ENCODE data around the gene PHETA1. TPM values are rescaled to one million over a fixed set of nuclear protein-coding genes. Genes with fewer than 3 reads are reported as not detected.

The PHETA1 gene
- total RNA-seq, 2 donors from 2014 or later = 8.3 to 10.2 TPM

DNA sequence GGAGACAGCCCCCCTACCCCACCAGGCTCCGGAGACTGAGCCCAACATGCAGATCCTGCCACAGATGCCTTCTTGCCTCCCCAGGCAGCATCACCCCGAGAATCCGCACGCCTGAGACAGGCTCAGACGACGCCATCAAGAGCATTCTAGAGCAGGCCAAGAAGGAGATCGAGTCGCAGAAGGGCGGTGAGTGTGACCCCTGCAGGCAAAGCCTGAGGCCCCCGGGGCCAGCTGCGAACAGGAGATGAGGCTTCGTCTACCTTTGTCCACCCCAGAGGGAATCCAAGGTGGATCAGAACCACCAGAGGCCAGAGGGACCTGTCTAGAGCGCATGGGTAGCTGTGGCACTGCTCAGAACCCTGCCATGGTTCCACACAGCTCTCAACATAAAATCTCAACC, 56.9 kb downstream of the PHETA1 start:
- intact Hi-C loops (cut with DNase I) = loop anchor here (5.0 kb wide), 2 partner anchors 290 to 375 kb away; no protein-coding TSS in a partner anchor
- DNase-seq (ENCODE audit: low spot score) = no peak

DNA sequence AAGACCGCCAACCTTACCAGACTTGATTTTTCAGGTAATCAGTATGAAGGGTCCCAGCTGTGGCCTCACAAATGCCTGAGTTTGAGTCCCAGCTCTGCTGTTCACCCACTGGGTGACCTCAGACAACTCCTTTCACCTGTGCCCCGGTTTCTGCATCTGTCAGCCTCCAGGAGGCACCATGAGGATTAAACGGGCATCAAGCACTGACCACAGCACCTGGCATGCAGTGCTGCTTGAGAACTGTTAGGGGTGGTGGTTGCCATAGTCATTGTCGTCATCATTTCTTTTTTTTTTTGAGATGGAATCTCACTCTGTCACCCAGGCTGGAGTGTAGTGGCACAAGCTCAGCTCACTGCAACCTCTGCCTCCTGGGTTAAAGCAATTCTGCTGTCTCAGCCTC, 57.9 kb downstream of the PHETA1 start:
- intact Hi-C loops (cut with DNase I) = loop anchor here (5.0 kb wide), 2 partner anchors 289 to 374 kb away; no protein-coding TSS in a partner anchor
- no peak for DNase-seq (ENCODE audit: low spot score)

Other genes with a start within 250 kb of the PHETA1 start
- gene SH2B3, start 36.8 kb upstream of the PHETA1 start, total RNA-seq = 10 to 100 TPM; 31.9 to 32.4 TPM
- gene ATXN2, start 230.2 kb upstream of the PHETA1 start, total RNA-seq = 10 to 100 TPM; 57.8 to 64.4 TPM